ENCODE results near the gene CHPT1. TPM values are rescaled to one million over a fixed set of nuclear protein-coding genes. Genes with fewer than 3 reads are reported as not detected.

The CHPT1 gene
- total and polyA plus RNA-seq, 9 of the 15 experiments (the other 6 are each of a cell fraction or from before 2014, with no cell fraction given), result 15.3 to 210 (median 91.9) TPM

DNA sequence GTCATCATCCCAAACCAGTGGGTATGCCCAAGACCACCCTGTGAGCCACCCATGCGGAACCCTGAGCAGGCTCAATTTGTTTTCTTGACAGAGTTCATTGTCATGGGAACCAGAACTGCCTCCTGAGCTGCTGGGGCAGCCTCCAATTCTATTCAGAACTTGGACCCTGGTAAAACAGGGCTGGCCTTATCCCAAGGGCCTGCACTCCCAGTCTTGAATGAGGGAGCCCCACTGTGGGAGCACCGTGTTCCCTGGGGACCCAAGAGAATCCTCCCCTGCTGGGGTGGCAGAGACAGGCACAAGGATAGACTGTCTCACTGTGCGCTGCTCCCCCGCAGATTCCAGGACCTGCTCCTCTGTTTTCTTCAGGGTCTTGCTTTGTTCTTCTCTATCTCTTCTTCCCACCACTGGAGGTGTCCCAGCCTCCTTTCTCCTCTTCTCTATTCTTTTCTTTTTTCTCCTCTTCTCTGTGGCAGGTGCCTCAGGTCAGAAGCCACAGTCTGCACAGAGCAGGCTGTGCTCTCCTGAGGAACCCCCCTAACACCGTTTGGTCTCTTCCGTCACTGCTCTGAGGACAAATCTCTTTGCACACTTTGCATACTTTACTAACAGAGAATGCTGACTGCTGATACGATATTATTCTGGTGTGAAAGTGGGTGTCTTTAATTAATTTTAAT lies 31.2 kb upstream of the CHPT1 start:
- H3K4me1 ChIP-seq (replicated peaks in 1 of 2; ENCODE audit: control insufficient read depth in 2 of 2, insufficient read depth in 2 of 2, low read length in 2 of 2), result no peaks in the 10 kb centered on the region; a peak in 3 of 5 replicates
- no peak overlapping the region for H3K4me2 ChIP-seq (ENCODE audit: insufficient read depth, low read length)
- H3K27ac ChIP-seq (ENCODE audit: extremely low read depth, low read depth, low read length), result no peak overlapping the region
- ATAC-seq (peak; percentile 26), FAIRE-seq (no peak), DNase-seq (ENCODE audit: extremely low read depth in 1 of 4, low spot score in 3 of 4) (no peak)
- peak overlapping the region; percentile 23; the same call in 1 of the 2 replicates for H2AFZ ChIP-seq (ENCODE audit: low read depth, low read length)
- no peaks in the 10 kb centered on the region for H3K9me1 ChIP-seq (ENCODE audit: control insufficient read depth, insufficient read depth, low read length)
- POLR2A ChIA-PET, result interaction anchor here (0.6 kb wide), 1 partner anchor 14 kb away, joined by 4 read pairs; no protein-coding TSS in a partner anchor
- in situ Hi-C loops (cut with MboI) (no loop called here), intact Hi-C loops (cut with micrococcal nuclease) (no loop called here)
- CTCF ChIA-PET (ENCODE audit: low intra/inter-chr PET ratio), result no interaction called here
- no peaks in the 10 kb centered on the region for H4K20me1 ChIP-seq (replicated peaks; ENCODE audit: control insufficient read depth, insufficient read depth, low read length)
- TF ChIP-seq PRDM10 (IDR thresholded peaks at IDR 0.05; ENCODE audit: partially characterized antibody) (peak; percentile 96), RFX1 (IDR thresholded peaks at IDR 0.05) (peak; percentile 42; the same call in 1 of the 2 replicates), SMARCA5 (IDR thresholded peaks at IDR 0.05) (no peak)
- H3K79me2 ChIP-seq (ENCODE audit: control insufficient read depth, insufficient read depth, low read length), result no peaks in the 10 kb centered on the region
- H3K36me3 ChIP-seq (ENCODE audit: control insufficient read depth, insufficient read depth, low read length), result no peaks in the 10 kb centered on the region
- peaks cover 2 to 7% of the 10 kb centered on the region in 2 experiments; a peak in 2 of 5 replicates for H3K27me3 ChIP-seq (ENCODE audit: control insufficient read depth in 2 of 2, insufficient read depth in 2 of 2, low read length in 2 of 2)
- 16% methylated on average over 7 of the region's 7 CpGs for WGBS (ENCODE audit: insufficient coverage, low coverage, missing lambda C conversion rate)
- H3K9ac ChIP-seq (ENCODE audit: insufficient read depth in 1 of 2, low read depth in 2 of 2, low read length in 2 of 2), result no peak overlapping the region
- BruUV-seq (replicated peaks), result no TSS peak
- H3K9me3 ChIP-seq (replicated peaks; ENCODE audit: control insufficient read depth, insufficient read depth, low read depth, low read length), result no peaks in the 10 kb centered on the region
- H3K4me3 ChIP-seq, result no peak overlapping the region

Data from K562 (cell line).